Epidermal melanocyte (primary cell): ENCODE results near the gene TAS2R43.
"Not testable (repeated sequence)": the region's sequence is repeated elsewhere in the genome, so short reads cannot be mapped to it uniquely, and the experiment has no call there.

ENCODE experiments used
- DNase-seq: peaks from one replicate; pipeline ENCODE4 v3.0.0; 2011; ENCODE audit warnings: low spot score; ENCODE audit not compliant: insufficient read length

Gene TAS2R43, protein sequence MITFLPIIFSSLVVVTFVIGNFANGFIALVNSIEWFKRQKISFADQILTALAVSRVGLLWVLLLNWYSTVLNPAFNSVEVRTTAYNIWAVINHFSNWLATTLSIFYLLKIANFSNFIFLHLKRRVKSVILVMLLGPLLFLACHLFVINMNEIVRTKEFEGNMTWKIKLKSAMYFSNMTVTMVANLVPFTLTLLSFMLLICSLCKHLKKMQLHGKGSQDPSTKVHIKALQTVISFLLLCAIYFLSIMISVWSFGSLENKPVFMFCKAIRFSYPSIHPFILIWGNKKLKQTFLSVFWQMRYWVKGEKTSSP

DNA sequence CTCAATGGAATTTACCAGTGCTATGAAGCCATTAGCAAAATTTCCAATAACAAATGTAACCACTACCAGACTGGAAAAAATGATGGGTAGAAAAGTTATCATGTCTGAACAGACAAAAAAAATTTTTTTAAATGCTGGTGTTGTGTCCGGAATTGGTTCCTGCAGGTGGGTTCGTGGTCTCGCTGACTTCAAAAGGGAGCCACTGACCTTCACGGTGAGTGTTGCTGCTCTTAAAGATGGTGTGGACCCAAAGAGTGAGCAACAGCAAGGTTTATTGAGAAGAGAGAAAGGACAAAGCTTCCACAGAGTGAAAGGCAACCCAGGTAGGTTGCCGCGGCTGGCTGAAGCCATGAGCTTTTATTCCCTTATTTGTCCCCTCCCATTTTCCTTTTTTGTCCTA lies at the start of gene TAS2R43:
Gene TAS2R43, minus strand, starts transcription at position 186 of the 400 bp plus-strand sequence. Its CDS starts 84 bp downstream, at position 102.
- no peak for DNase-seq

DNA sequence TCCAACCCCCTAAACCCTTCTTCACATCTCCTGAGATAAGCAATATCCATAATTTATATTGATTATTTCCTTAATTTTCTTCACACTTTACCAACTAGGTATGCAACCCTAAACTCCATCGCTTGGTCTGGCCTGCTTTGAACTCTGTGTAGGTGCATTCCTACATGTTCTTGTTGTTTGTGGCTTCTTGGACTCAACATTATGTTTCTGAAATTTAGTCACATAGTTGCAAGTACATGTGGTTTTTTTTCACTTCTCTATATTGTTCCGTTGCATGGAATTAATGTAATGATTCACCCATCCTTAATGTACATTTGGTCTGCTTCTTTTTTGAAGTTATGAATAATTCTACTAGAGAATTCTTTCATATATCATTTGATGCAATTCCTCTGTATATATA lies 44.0 kb upstream of the TAS2R43 start:
- no peak for DNase-seq

DNA sequence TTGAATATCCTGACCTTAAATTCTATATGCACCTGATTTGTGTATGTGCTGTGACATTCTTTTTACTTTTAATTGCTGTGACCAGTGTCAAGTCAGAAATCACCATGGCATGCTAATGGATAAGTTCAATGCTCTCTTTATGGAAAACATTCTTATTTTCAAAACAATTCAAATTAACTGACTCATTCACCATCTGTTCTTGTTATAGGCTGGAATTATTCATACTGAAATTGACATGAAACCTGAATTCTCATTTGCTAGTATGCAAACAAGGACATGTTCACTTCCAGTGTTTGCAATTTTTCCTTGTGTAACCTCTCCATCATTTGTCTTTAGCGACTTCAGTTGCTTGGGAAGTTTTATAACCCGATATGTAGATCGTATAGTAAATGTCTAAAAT lies 42.2 kb upstream of the TAS2R43 start, which contains the start of gene TAS2R30:
Gene TAS2R30, minus strand, starts transcription at position 340 of the 400 bp plus-strand sequence. CDS start 400 bp downstream, outside the sequence.
- no peak for DNase-seq

DNA sequence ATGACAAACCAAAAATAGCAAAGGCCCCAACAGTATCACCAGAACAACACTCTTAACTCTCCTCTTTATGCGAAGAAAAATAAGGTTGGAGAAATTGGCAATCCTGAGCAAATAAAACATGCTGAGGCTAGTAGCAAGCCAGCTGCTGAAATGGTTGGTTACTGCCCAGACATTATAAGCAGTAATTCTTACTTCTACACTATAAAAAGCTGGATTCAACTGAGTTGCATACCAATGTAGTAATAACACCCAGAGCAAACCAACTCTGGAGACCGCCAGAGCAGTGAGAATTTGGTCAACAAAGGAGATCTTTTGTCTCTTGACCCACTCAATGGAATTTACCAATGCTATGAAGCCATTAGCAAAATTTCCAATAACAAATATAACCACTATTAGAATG lies 41.7 kb upstream of the TAS2R43 start:
- DNase-seq, result no peak

DNA sequence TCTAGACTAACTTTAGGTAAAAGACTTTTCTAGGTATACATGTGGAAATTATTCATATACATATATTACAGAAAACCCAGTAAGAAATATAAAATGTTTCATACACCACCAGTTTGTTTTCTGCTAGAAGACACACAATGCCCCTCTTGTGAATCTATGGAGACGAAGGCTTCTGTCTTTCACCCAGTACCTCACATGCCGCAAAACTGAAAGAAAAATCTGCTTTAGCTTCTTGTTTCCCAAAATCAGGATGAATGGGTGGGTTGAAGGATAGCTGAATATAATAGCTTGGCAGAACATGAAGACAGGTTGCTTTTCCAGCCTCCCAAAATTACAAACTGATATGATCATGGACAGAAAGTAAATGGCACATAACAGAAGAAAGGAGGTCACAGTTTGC lies 41.0 kb upstream of the TAS2R43 start:
- no peak for DNase-seq

DNA sequence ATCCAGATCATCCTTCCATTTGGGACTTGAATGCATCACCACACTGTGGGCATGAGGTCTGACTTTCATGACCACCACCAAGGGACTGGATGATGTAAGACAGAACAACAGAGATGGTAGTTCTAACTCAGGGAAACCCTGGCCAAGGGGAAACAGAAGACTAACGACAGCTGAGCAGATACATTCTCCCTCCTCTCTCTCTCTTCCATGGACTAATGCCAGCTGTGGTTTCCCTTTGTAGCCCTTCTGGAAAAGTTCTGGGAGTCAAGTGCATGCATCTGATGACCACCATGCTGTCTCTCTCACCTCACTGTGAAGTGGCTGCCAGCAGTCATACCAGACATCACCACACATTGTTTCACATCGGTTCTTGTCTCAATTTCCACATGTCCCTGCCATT lies 38.9 kb upstream of the TAS2R43 start:
- no peak for DNase-seq

DNA sequence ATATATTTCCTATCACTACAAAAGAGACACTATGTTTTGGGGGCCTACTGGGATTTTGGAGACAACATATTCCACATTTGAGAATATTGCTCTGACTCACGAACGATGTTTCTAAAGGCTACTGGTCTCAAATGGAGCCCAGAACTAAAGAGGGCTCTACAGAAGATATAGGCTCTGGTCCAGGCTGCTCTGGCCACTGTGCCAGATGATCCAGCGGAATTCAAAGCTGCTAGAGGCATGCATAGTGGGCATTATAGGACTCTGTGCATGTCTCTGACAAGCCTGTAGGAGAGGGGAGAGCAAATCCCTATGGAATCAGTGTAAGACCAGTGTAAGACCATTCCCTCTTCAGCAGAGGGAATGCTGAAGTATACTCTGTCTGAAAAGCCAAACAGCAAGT lies 38.3 kb upstream of the TAS2R43 start:
- DNase-seq, result no peak

DNA sequence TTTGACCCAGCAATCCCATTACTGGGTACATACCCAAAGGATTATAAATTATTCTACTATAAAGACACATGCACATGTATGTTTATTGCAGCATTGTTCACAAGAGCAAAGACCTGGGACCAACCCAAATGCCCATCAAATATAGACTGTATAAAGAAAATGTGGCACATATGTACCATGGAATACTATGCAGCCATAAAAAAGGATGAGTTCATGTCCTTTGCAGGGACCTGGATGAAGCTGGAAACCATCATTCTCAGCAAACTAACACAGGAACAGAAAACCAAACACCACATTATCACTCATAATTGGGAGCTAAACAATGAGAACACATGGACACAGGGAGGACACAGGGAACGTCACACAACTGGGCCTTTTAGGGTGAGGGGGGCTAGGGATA lies 22.0 kb upstream of the TAS2R43 start:
- not testable (repeated sequence) for DNase-seq

DNA sequence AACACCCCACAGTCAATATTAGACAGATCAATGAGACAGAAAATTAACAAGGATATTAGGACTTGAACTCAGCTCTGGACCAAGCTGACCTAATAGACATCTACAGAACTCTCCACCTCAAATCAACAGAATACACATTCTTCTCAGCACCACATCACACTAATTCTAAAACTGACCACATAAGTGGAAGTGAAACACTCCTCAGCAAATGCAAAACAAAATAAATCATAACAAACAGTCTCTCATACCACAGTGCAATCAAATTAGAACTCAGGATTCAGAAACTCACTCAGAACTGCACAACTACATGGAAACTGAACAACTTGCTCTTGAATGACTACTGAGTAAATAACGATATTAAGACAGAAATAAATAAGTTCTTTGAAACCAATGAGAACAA lies 19.1 kb upstream of the TAS2R43 start:
- DNase-seq, result not testable (repeated sequence)

DNA sequence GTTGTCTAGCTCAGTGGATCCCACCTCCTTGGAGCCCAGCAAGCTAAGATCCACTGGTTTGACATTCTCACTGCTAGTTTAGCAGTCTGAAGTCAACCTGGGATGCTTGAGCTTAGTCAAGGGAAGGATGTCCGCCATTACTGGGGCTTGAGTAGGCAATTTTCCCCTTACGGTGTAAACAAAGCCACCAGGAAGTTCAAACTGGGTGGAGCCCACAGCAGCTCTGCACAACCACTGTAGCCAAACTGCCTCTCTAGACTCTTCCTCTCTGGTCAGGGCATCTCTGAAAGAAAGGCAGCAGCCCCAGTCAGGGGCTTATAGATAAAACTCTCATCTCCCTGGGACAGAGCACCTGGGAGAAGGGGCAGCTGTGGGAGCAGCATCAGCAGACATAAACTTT lies 16.7 kb upstream of the TAS2R43 start:
- no peak for DNase-seq

DNA sequence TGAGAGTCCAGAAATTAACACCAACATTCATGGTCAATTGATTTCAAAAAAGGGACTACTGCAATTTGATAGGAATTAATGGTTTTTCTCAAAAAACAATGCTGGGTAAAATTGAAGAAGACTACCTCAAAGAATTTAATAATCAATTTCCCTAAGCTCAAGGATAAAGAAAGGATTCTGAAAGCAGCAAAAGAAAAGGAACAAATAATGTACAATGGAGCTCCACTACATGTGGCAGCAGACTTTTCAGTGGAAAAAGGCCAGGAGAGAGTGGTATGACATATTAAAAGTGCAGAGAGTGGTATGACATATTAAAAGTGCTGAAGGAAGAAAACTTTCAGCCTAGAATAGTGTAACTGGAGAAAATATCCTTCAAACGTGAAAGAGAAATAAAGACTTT lies 15.6 kb upstream of the TAS2R43 start:
- no peak for DNase-seq

DNA sequence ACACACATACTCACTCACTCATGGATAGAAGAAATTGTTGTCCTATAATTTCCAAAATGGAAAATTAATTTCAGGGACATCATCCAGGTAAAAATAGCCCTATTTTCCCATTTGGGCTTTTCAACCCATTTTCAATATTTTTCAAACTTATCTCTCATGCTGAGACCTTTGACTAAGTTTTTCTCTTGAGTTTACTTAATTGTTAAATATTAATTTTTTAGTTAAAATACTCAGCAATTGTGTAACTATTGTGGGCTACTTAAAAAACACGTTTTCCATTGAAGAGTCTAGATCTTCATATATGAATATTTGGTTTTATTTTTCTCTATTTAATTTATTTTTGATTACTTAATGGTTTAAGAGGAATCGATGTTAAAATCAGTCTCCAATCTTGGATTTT lies 14.2 kb upstream of the TAS2R43 start:
- no peak for DNase-seq

DNA sequence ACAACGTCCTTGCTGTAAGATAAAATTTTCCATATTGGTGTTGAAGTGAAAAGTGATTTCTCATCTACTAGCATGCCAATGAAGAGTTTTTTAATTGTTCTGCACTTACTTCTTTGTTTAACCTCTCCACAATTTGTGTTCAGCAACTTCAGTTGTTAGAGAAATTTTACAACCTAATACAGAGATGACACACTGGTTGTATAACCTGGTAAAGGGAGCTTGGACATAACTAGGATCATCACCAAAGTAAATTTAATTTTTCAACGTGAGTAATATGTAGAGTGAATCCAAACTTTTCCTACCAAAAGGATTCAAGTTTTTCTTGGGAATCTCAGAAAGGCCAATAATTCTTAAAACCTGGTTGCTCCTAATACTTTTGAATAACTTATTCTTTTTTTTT lies 13.4 kb upstream of the TAS2R43 start:
- no peak for DNase-seq

DNA sequence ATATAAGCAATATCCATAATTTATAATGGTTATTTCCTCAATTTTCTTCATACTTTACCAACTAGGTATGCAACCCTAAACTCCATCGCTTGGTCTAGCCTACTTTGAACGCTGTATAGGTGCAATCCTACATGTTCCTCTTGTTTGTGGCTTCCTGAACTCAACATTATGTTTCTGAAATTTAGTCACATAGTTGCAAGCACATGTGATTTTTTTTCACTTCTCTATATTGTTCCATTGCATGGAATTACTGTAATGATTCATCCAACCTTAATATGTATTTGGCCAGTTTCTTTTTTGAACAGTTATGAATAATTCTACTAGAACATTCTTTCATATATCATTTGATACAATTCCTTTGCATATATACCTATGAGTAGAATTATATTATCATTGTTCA lies 2.8 kb upstream of the TAS2R43 start:
- not testable (repeated sequence) for DNase-seq

DNA sequence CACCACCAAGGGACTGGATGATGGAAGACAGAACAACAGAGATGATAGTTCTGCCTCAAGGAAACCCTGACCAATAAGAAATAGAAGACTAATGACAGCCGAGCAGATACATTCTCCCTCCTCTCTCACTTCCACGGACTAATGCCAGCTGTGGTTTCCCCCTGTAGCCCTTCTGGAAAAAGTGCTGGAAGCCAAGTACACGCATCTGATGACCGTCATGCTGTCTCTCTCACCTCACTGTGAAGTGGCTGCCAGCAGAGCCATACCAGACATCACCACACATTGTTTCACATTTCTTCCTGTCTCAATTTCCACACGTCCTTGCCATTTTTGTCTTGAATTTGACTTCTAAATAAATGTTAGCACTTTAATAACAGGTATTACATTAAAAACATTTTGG lies 2.9 kb downstream of the TAS2R43 start:
- DNase-seq, result no peak

DNA sequence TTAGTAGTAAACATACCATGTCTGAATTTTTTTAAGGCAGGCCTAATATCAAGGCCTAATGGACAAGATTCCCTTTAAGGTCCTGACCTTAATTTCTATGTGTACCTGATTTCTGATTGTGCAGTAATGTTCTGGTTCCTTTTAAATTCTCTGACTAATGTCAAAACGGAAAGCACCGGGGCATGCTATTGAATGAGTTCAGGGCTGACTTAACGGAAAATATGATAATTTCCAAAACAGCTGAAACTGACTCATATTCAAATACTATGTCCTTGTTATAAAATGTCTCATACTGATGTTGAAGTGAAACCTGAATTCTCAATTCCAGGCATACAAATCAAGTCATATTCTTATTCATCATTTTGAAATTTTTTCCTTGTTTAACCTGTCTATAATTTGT lies 6.7 kb downstream of the TAS2R43 start:
- DNase-seq, result no peak

DNA sequence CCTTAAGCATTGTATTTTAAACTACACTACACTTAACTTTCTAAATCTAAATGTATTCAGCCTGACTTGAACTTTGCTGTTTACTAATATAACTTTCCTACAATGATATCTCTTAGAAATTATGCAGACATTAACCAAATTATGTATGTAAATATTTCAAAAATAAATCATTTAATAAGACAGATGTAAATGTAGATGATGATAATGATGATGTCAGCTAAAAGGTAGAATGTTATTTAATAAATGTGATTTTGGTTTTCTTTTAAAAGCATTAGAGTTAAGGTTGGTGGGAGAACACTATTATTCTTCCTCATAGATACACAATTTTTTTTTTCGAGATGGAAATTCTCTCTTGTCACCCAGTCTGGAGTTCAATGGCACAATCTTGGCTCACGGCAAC lies 10.1 kb downstream of the TAS2R43 start:
- DNase-seq, result no peak

DNA sequence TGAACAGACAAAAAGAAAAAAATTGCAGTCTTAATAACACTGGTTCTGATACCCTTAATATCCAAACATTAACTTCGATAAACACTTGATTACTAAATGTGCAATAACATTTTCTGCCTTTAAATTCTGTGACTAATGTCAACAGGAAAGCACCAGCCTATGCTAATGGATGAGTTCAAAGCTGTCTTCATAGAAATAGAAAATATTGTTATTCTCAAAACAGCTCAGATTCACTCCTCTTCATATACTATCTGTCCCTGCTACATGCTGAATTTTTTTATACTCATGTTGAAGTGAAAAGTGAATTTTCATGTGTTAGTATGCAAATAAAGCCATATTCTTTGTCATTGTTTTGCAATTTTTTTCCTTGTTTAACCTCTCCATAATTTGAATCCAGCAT lies 13.9 kb downstream of the TAS2R43 start:
- DNase-seq, result no peak

DNA sequence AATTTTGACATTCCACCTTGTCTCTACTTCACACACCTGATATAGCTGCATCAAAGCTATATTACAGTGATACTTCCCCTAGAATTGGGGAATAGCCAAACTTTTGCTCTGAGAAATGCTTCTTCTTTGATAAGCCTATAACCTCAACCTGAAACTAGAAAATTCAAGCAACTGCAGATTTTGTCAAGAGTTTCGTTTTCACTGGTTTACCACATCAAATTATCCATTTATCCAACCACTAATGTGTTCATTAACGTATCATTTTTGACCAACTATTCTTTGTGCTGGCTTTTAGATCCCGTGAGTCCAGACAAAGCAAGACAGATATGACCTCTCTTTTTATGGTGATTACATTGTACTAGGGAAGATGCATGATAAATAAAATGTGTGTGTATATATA lies 16.5 kb downstream of the TAS2R43 start:
- DNase-seq, result no peak

DNA sequence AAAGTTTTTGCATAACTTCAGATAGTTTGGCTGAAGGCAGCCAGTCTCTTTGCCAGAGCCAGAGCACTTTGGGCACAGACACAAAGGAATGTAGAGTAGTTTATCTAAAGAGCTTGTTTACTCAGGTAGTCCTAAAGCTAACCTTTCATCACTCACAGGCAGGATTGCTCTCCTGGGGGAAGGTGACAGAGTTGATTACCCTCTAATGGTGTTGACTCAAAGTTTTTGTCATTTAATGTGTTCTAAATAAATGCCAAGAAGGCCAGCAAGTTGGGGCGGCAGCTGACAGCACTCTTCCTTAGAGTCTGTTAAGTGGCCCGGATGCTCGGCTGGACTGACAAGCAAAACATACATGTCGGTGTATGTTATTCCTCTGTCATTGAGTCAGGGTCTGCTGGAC lies 20.7 kb downstream of the TAS2R43 start:
- DNase-seq, result no peak

DNA sequence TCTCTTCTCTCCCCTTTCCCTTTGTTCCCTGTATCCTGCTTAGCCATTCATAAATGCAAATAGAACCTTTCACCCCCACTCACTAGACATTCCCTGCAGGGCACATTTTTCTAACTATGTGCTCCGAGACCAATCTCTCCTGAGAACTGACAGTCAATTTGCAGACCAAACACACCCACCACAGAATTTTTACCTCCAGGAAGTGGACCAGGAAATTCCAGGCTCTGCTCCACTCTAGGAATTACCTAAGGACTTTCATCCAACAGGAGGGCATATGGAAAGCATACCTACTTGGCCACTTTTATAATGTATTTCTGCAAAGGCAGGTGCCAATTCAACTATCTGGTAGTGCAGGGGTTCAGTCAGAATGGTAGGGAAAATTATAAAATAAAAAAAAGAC lies 21.1 kb downstream of the TAS2R43 start:
- no peak for DNase-seq

DNA sequence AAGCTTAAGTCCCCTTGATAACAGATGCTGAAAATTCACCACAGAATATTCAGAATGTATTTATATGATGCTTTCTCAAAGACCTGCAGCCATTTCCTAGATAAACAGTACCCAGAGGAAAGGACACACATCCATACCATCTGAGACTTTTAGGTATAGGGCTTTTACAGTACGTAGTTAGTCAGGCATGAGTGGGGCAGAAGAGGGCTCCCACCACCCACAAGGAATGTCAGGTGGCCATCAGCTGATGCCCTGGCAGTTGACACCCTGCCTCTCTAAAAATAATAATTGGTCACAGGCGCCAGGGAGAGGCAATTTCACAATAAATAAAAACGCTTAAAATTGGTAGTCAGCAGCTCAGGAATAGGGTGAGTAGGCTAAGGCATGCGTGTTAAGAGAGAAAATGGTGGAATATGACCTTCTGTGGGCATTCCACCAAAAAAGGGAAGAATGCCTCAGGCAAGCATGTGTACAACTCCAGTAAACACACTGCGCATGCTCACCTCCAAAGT lies 22.2 kb downstream of the TAS2R43 start:
- DNase-seq, result no peak

DNA sequence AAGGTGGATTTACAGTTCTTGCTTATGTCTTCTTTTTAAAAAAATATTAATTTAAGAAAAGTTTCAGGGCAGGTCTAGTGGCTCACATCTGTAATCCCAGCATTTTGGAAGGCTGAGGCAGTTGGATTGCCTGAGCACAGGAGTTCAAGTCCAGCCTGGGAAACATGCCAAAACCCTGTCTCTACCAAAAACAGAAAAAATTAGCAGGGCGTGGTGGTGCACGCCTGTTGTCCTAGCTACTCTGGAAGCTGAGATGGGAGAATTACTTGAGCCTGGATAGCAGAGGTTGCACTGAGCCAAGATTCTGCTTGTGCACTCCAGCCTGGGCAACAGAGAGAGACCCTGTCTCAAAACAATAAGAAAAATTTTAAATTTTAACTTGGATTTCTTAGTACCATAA lies 24.6 kb downstream of the TAS2R43 start:
- DNase-seq, result no peak
